Heart left ventricle (tissue), 16 donors: ENCODE measurements around the gene TUBB8. TPM values are rescaled to one million over a fixed set of nuclear protein-coding genes. Genes with fewer than 3 reads are reported as not detected.
"Not testable (repeated sequence)": the region's sequence is repeated elsewhere in the genome, so short reads cannot be mapped to it uniquely, and the experiment has no call there.

Experiments used
- ATAC-seq, 4 donors: fragments of 200-7000 bp; cut with Tn5 transposase; one replicate each; pipeline ENCODE4 v1.9.1; 2020 to 2022; ENCODE audit warnings: moderate library complexity in 4 of 4, mild to moderate bottlenecking in 3 of 4, moderate number of reproducible peaks in 1 of 4
- DNase-seq, 5 donors: peaks; one replicate each; pipeline ENCODE4 v3.0.0-alpha.2; 2020
- H3K27ac ChIP-seq, 12 donors: fragments of 200-600 bp; sonication (generic) in 4 of 12; one replicate each; pipeline versions ENCODE4 v1.5.0 to v1.8.0; 2016 to 2022; ENCODE audit warnings: mild to moderate bottlenecking in 2 of 12
- H3K27me3 ChIP-seq, 9 donors: fragments of 200-600 bp; sonication (generic) in 2 of 9; one replicate each; pipeline versions ENCODE4 v1.5.1 to v1.8.0; 2016 to 2022; ENCODE audit warnings: mild to moderate bottlenecking in 3 of 9
- H3K36me3 ChIP-seq, 9 donors: fragments of 200-600 bp; sonication (generic) in 2 of 9; one replicate each; pipeline versions ENCODE4 v1.5.0 to v1.8.0; 2018 to 2022; ENCODE audit warnings: mild to moderate bottlenecking in 2 of 9
- H3K4me1 ChIP-seq, 12 donors: fragments of 200-600 bp; sonication (generic) in 4 of 12; one replicate each; pipeline versions ENCODE4 v1.5.0 to v1.8.0; 2016 to 2022; ENCODE audit warnings: mild to moderate bottlenecking in 3 of 12
- H3K4me3 ChIP-seq, 12 donors: fragments of 200-600 bp; sonication (generic) in 4 of 12; one replicate each; pipeline versions ENCODE4 v1.5.0 to v1.8.0; 2017 to 2022; ENCODE audit warnings: mild to moderate bottlenecking in 9 of 12, moderate library complexity in 4 of 12
- H3K9me3 ChIP-seq, 12 donors: fragments of 200-600 bp; sonication (generic) in 4 of 12; one replicate each; pipeline versions ENCODE4 v1.5.0 to v1.8.0; 2016 to 2022; ENCODE audit warnings: mild to moderate bottlenecking in 1 of 12
- WGBS, 4 donors: extraction: QIAGEN DNeasy Blood & Tissue Kit in 2 of 4; methylation state at CpG; one replicate each; pipeline versions ENCODE4 v1.1.5 to v1.1.7; 2013 to 2018; 5-methylcytosine and 5-hydroxymethylcytosine counted together
- intact Hi-C, 10 donors: fragments of 100-400 bp; cut with DNase I; formaldehyde crosslinking; loops; one replicate each; pipeline versions ENCODE4 v1.11.1 to v1.14.2; 2022
- polyA plus RNA-seq, 2 donors: library from polyadenylated mRNA; stranded (reverse); fragments of 200-250 nt; gene quantifications; one replicate each; pipeline ENCODE4 v1.2.3, GENCODE V29; 2013
- total RNA-seq, 9 donors: library from RNA; depleted of rRNA in 2 of 9; stranded (reverse); fragments of >200 nt in 2 of 9; fragmentation: NEBNext Ultra II Directional in 3 of 9; extraction: Animal tissue kit (Norgen Biotek cat#: 25700) in 3 of 9; gene quantifications; one replicate each; pipeline versions ENCODE4 v1.1.0 to v1.2.4, GENCODE V29; 2016 to 2023
- donor health status: ischemic (EF 13 %, LVEDD 7.1; RV severe dilation, severe dysfunction).
- donor health status: healthy with polysubstance abuse.
- donor health status: DM: no; HTN: yes; CAD: no.
- donor health status: DM: no; HTN: no; CAD: no.
- donor health status: ischemic (EF 25% LVEDD 6.9; RV normal size, moderate dysfunction).
- donor health status: ischemic (EF 25% LVEDD 5.7; RV mildly dilated, moderate dysfunction).
- donor health status: healthy.
- donor health status: DM: yes; HTN: yes; CAD: no.
- donor health status: ischemic (EF 35%, LVEDD 5.7; RV mildly dilated, moderate dysfunction).
- donor health status: nonischemic (EF 11% LVEDD 7.7; RV severe dilation, severe dysfunction).
- donor health status: DM: yes; HTN: yes; CAD: no.
- donor health status: PGD.
- donor health status: ischemic (EF 29% LVEDD 5.4; RV normal size, mild dysfunction).
- donor health status: nonischemic (EF 23%, LVEDD 6.1; RV moderate dilation, normal function).

The TUBB8 gene
- total and polyA plus RNA-seq, 11 donors: 0.06 TPM; not detected in 10

DNA sequence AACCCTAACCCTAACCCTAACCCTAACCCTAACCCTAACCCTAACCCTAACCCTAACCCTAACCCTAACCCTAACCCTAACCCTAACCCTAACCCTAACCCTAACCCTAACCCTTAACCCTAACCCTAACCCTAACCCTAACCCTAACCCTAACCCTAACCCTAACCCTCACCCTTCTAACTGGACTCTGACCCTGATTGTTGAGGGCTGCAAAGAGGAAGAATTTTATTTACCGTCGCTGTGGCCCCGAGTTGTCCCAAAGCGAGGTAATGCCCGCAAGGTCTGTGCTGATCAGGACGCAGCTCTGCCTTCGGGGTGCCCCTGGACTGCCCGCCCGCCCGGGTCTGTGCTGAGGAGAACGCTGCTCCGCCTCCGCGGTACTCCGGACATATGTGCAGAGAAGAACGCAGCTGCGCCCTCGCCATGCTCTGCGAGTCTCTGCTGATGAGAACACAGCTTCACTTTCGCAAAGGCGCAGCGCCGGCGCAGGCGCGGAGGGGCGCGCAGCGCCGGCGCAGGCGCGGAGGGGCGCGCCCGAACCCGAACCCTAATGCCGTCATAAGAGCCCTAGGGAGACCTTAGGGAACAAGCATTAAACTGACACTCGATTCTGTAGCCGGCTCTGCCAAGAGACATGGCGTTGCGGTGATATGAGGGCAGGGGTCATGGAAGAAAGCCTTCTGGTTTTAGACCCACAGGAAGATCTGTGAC, 38.7 kb downstream of the TUBB8 start:
- H3K4me1 ChIP-seq, H3K27ac ChIP-seq, H3K9me3 ChIP-seq, H3K4me3 ChIP-seq, DNase-seq, H3K27me3 ChIP-seq, intact Hi-C loops, H3K36me3 ChIP-seq: not testable (repeated sequence)
- 58 to 75% (median 72%) methylated on average over 3 to 18 of the region's 42 CpGs; no CpG with 5 or more reads in 1 of the 4 donors for WGBS, 4 donors
- peak in 2 of 4 donors; percentile 51 to 58 for ATAC-seq

Other genes with a start within 250 kb of the TUBB8 start
- 10 to 100 TPM; 58.0 to 96.6 (median 75.1) TPM for gene ZMYND11, start 86.2 kb upstream of the TUBB8 start, total RNA-seq
- gene ZMYND11, start 86.2 kb upstream of the TUBB8 start, polyA plus RNA-seq: 10 to 100 TPM; 22.7 to 54.6 TPM